Heart left ventricle (tissue), 16 donors: Measurements from ENCODE around the gene SCAMP1. TPM values are rescaled to one million over a fixed set of nuclear protein-coding genes. Genes with fewer than 3 reads are reported as not detected.

ENCODE experiments used
- ATAC-seq, 4 donors: fragments of 200-7000 bp; cut with Tn5 transposase; one replicate each; pipeline ENCODE4 v1.9.1; 2020 to 2022; ENCODE audit warnings: moderate library complexity in 4 of 4, mild to moderate bottlenecking in 3 of 4, moderate number of reproducible peaks in 1 of 4
- DNase-seq, 5 donors: peaks; one replicate each; pipeline ENCODE4 v3.0.0-alpha.2; 2020
- H3K27ac ChIP-seq, 12 donors: fragments of 200-600 bp; sonication (generic) in 4 of 12; one replicate each; pipeline versions ENCODE4 v1.5.0 to v1.8.0; 2016 to 2022; ENCODE audit warnings: mild to moderate bottlenecking in 2 of 12
- H3K27me3 ChIP-seq, 9 donors: fragments of 200-600 bp; sonication (generic) in 2 of 9; one replicate each; pipeline versions ENCODE4 v1.5.1 to v1.8.0; 2016 to 2022; ENCODE audit warnings: mild to moderate bottlenecking in 3 of 9
- H3K36me3 ChIP-seq, 9 donors: fragments of 200-600 bp; sonication (generic) in 2 of 9; one replicate each; pipeline versions ENCODE4 v1.5.0 to v1.8.0; 2018 to 2022; ENCODE audit warnings: mild to moderate bottlenecking in 2 of 9
- H3K4me1 ChIP-seq, 12 donors: fragments of 200-600 bp; sonication (generic) in 4 of 12; one replicate each; pipeline versions ENCODE4 v1.5.0 to v1.8.0; 2016 to 2022; ENCODE audit warnings: mild to moderate bottlenecking in 3 of 12
- H3K4me3 ChIP-seq, 12 donors: fragments of 200-600 bp; sonication (generic) in 4 of 12; one replicate each; pipeline versions ENCODE4 v1.5.0 to v1.8.0; 2017 to 2022; ENCODE audit warnings: mild to moderate bottlenecking in 9 of 12, moderate library complexity in 4 of 12
- H3K9me3 ChIP-seq, 12 donors: fragments of 200-600 bp; sonication (generic) in 4 of 12; one replicate each; pipeline versions ENCODE4 v1.5.0 to v1.8.0; 2016 to 2022; ENCODE audit warnings: mild to moderate bottlenecking in 1 of 12
- CTCF ChIP-seq, 12 donors: fragments of 200-600 bp; sonication (generic) in 4 of 12; IDR thresholded peaks; one replicate each; pipeline versions ENCODE4 v1.5.0 to v1.8.0; 2018 to 2022; ENCODE audit warnings: antibody characterized with exemption in 12 of 12, mild to moderate bottlenecking in 5 of 12
- POLR2A ChIP-seq, 2 donors: fragments of 450-650 bp; IDR thresholded peaks; one replicate each; pipeline ENCODE4 v1.6.1; 2017; ENCODE audit warnings: antibody characterized with exemption in 2 of 2, mild to moderate bottlenecking in 2 of 2, moderate library complexity in 2 of 2
- WGBS, 4 donors: extraction: QIAGEN DNeasy Blood & Tissue Kit in 2 of 4; methylation state at CpG; one replicate each; pipeline versions ENCODE4 v1.1.5 to v1.1.7; 2013 to 2018; 5-methylcytosine and 5-hydroxymethylcytosine counted together
- intact Hi-C, 10 donors: fragments of 100-400 bp; cut with DNase I; formaldehyde crosslinking; loops; one replicate each; pipeline versions ENCODE4 v1.11.1 to v1.14.2; 2022
- polyA plus RNA-seq, 2 donors: library from polyadenylated mRNA; stranded (reverse); fragments of 200-250 nt; gene quantifications; one replicate each; pipeline ENCODE4 v1.2.3, GENCODE V29; 2013
- total RNA-seq, 9 donors: library from RNA; depleted of rRNA in 2 of 9; stranded (reverse); fragments of >200 nt in 2 of 9; fragmentation: NEBNext Ultra II Directional in 3 of 9; extraction: Animal tissue kit (Norgen Biotek cat#: 25700) in 3 of 9; gene quantifications; one replicate each; pipeline versions ENCODE4 v1.1.0 to v1.2.4, GENCODE V29; 2016 to 2023
- donor health status: ischemic (EF 13 %, LVEDD 7.1; RV severe dilation, severe dysfunction).
- donor health status: healthy with polysubstance abuse.
- donor health status: DM: no; HTN: yes; CAD: no.
- donor health status: DM: no; HTN: no; CAD: no.
- donor health status: ischemic (EF 25% LVEDD 6.9; RV normal size, moderate dysfunction).
- donor health status: ischemic (EF 25% LVEDD 5.7; RV mildly dilated, moderate dysfunction).
- donor health status: healthy.
- donor health status: DM: yes; HTN: yes; CAD: no.
- donor health status: ischemic (EF 35%, LVEDD 5.7; RV mildly dilated, moderate dysfunction).
- donor health status: nonischemic (EF 11% LVEDD 7.7; RV severe dilation, severe dysfunction).
- donor health status: DM: yes; HTN: yes; CAD: no.
- donor health status: PGD.
- donor health status: ischemic (EF 29% LVEDD 5.4; RV normal size, mild dysfunction).
- donor health status: nonischemic (EF 23%, LVEDD 6.1; RV moderate dilation, normal function).

The SCAMP1 gene
- total and polyA plus RNA-seq, 11 donors, result 6.9 to 40.6 (median 33.7) TPM

- no peaks in the 10 kb centered on the region for H3K9me3 ChIP-seq
- H3K4me1 ChIP-seq, result peaks cover 0 to 28% (median 13%) of the 10 kb centered on the region in 12 donors
- ATAC-seq (no peak), DNase-seq (no peak)
- no peak overlapping the region for H3K4me3 ChIP-seq
- WGBS, 4 donors, result 94 to 100% (median 98%) methylated on average over 2 of the region's 2 CpGs
- intact Hi-C loops, result no loop called here
- H3K27me3 ChIP-seq, result no peaks in the 10 kb centered on the region
- H3K36me3 ChIP-seq, result peaks cover 0 to 20% (median 13%) of the 10 kb centered on the region in 9 donors
- TF ChIP-seq POLR2A (IDR thresholded peaks at IDR 0.05) (no peak), CTCF (IDR thresholded peaks at IDR 0.05) (no peak)
- no peak overlapping the region for H3K27ac ChIP-seq
Measured at GRCh38 chr5:78492224-78492623, 131.8 kb downstream of the SCAMP1 start.

- H3K4me3 ChIP-seq, result no peak overlapping the region
- WGBS, 4 donors, result 79 to 93% (median 81%) methylated on average over 7 of the region's 7 CpGs
- H3K9me3 ChIP-seq, result no peaks in the 10 kb centered on the region
- H3K27ac ChIP-seq, result no peak overlapping the region
- DNase-seq (no peak), ATAC-seq (peak in 3 of 4 donors; percentile 24 to 27 (median 26))
- no peak for TF ChIP-seq CTCF (IDR thresholded peaks at IDR 0.05)
- TF ChIP-seq POLR2A (IDR thresholded peaks at IDR 0.05), result no peak
- H3K36me3 ChIP-seq, result peaks cover 0 to 19% (median 12%) of the 10 kb centered on the region in 9 donors
- intact Hi-C loops, result no loop called here
- peaks cover 0 to 28% (median 12%) of the 10 kb centered on the region in 12 donors for H3K4me1 ChIP-seq
- H3K27me3 ChIP-seq, result no peaks in the 10 kb centered on the region
Measured at GRCh38 chr5:78492650-78493049, 132.2 kb downstream of the SCAMP1 start.

GRCh38 chr5:78495800-78496199, 135.4 kb downstream of the SCAMP1 start:
- TF ChIP-seq CTCF (IDR thresholded peaks at IDR 0.05), result no peak
- no peak for TF ChIP-seq POLR2A (IDR thresholded peaks at IDR 0.05)
- H3K27ac ChIP-seq, result no peak overlapping the region
- ATAC-seq (no peak), DNase-seq (no peak)
- 60 to 65% (median 62%) methylated on average over 6 of the region's 6 CpGs for WGBS, 4 donors
- H3K9me3 ChIP-seq, result no peaks in the 10 kb centered on the region
- intact Hi-C loops, result no loop called here
- H3K36me3 ChIP-seq, result peaks cover 0 to 4% (median 0%) of the 10 kb centered on the region in 9 donors
- no peaks in the 10 kb centered on the region for H3K27me3 ChIP-seq
- H3K4me3 ChIP-seq, result no peak overlapping the region
- H3K4me1 ChIP-seq, result peaks cover 0 to 37% (median 12%) of the 10 kb centered on the region in 12 donors

- Histone ChIP-seq H3K36me3 (peaks cover 0 to 4% (median 0%) of the 10 kb centered on the region in 9 donors), H3K27me3 (no peaks in the 10 kb centered on the region), H3K9me3 (no peaks in the 10 kb centered on the region), H3K4me3 (no peak overlapping the region), H3K4me1 (peaks cover 0 to 42% (median 12%) of the 10 kb centered on the region in 12 donors), H3K27ac (no peak overlapping the region)
- ATAC-seq (peak in 2 of 4 donors; percentile 41 to 56), DNase-seq (no peak)
- no peak for TF ChIP-seq CTCF (IDR thresholded peaks at IDR 0.05)
- TF ChIP-seq POLR2A (IDR thresholded peaks at IDR 0.05), result no peak
- intact Hi-C loops, result no loop called here
Measured at GRCh38 chr5:78496373-78496772, 136.0 kb downstream of the SCAMP1 start.
